WERI-Rb-1 (cell line): ENCODE measurements around the gene STAMBP.

Experiments
- DNase-seq: peaks from one replicate; pipeline ENCODE4 v3.0.0-alpha.2; 2020
- H3K27ac ChIP-seq: fragments of 250-450 bp; sonication (Bioruptor Pico); 2 replicates; pipeline ENCODE4 v1.5.1; 2020; ENCODE audit warnings: mild to moderate bottlenecking, moderate library complexity
- H3K27me3 ChIP-seq: fragments of 250-450 bp; sonication (Bioruptor Pico); 2 replicates; pipeline ENCODE4 v1.5.1; 2021; ENCODE audit warnings: mild to moderate bottlenecking, low read depth, moderate library complexity; ENCODE audit not compliant: insufficient read depth, severe bottlenecking
- H3K36me3 ChIP-seq: fragments of 250-450 bp; sonication (Bioruptor Pico); 2 replicates; pipeline ENCODE4 v1.5.1; 2020; ENCODE audit warnings: mild to moderate bottlenecking, moderate library complexity
- H3K4me3 ChIP-seq: 2 replicates; pipeline ENCODE4 v1.5.1; 2011; ENCODE audit warnings: low read depth, mild to moderate bottlenecking, control low read depth, low read length
- H3K9me3 ChIP-seq: fragments of 250-450 bp; sonication (Bioruptor Pico); 2 replicates; pipeline ENCODE4 v1.5.1; 2021; ENCODE audit warnings: mild to moderate bottlenecking, moderate library complexity; ENCODE audit not compliant: severe bottlenecking
- TF ChIP-seq, protein P1 (sequence below): IDR thresholded peaks from 2 replicates; pipeline ENCODE4 v1.5.1; 2011; ENCODE audit warnings: low read depth, mild to moderate bottlenecking, control low read depth, inconsistent platforms, low read length

STAMBP gene

DNA sequence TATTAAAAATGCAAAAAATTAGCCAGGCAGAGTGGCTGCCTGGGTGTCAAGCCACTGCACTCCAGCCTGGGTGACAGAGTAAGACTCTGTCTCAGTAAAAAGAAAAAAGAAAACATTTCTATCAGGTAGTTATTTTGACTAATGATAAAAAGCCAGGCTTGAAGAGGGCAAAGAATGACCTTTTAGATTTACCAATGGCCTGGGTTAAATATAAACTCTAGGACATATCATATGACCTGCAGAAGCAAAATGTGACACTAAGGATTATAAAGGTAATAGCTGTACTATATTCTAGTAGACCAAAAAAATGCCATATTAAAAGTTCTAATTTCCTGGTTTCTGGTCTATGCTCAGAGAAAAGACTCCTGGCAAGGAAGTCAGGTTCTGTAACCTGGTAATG is 16.1 kb upstream of the STAMBP start:
- no peak for DNase-seq
- H3K4me3 ChIP-seq = no peak overlapping the region
- no peaks in the 10 kb centered on the region for H3K36me3 ChIP-seq
- TF ChIP-seq, protein P1, sequence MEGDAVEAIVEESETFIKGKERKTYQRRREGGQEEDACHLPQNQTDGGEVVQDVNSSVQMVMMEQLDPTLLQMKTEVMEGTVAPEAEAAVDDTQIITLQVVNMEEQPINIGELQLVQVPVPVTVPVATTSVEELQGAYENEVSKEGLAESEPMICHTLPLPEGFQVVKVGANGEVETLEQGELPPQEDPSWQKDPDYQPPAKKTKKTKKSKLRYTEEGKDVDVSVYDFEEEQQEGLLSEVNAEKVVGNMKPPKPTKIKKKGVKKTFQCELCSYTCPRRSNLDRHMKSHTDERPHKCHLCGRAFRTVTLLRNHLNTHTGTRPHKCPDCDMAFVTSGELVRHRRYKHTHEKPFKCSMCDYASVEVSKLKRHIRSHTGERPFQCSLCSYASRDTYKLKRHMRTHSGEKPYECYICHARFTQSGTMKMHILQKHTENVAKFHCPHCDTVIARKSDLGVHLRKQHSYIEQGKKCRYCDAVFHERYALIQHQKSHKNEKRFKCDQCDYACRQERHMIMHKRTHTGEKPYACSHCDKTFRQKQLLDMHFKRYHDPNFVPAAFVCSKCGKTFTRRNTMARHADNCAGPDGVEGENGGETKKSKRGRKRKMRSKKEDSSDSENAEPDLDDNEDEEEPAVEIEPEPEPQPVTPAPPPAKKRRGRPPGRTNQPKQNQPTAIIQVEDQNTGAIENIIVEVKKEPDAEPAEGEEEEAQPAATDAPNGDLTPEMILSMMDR = no peak
- H3K27ac ChIP-seq = no peak overlapping the region
- H3K9me3 ChIP-seq = no peaks in the 10 kb centered on the region
- H3K27me3 ChIP-seq = no peaks in the 10 kb centered on the region

DNA sequence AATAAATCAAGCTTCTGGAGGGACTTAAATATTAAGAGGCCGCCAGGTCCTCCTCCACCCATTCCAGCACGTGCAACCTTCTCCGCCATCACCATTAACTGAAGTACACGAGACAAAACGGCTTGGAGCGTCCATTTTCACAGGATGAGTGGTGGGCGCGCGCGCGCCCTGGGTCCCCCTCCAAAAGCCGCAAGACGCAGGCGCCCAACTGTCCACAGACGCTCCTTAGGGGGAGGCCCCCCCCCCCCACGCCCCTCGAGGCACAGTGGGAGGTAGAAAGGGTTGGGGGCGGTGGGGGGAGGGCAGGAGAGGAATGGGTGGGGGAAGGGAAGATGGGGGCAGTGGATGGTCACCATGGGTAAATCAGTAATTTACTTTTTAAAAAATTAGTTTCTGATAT is 10.5 kb upstream of the STAMBP start:
- no peak overlapping the region for H3K4me3 ChIP-seq
- H3K36me3 ChIP-seq = no peaks in the 10 kb centered on the region
- H3K27ac ChIP-seq = no peak overlapping the region
- H3K27me3 ChIP-seq = no peaks in the 10 kb centered on the region
- TF ChIP-seq, protein P1 = no peak
- no peaks in the 10 kb centered on the region for H3K9me3 ChIP-seq
- no peak for DNase-seq

DNA sequence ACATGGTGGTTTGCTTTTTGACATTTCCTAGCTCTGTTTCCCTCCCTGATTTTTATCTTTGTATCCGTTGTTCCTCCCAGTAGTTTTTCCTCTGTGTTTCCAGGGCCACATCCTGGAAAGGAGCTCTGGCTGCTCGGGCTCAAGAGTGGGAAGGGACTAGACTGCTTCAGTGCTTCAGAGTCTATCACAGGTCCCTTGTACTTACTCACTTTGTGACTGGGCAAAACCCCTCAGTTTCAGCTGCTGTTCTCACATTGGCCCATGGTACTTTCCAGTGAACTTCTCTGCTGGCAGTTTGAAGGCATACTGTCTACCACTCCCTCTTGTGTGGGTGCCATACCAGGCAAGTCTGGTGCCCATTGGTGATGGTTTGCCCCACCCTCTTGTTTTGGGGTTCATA is 7.5 kb upstream of the STAMBP start:
- Histone ChIP-seq H3K36me3 (no peaks in the 10 kb centered on the region), H3K27ac (no peak overlapping the region), H3K9me3 (no peaks in the 10 kb centered on the region), H3K27me3 (no peaks in the 10 kb centered on the region), H3K4me3 (no peak overlapping the region)
- TF ChIP-seq, protein P1 = no peak
- DNase-seq = no peak

DNA sequence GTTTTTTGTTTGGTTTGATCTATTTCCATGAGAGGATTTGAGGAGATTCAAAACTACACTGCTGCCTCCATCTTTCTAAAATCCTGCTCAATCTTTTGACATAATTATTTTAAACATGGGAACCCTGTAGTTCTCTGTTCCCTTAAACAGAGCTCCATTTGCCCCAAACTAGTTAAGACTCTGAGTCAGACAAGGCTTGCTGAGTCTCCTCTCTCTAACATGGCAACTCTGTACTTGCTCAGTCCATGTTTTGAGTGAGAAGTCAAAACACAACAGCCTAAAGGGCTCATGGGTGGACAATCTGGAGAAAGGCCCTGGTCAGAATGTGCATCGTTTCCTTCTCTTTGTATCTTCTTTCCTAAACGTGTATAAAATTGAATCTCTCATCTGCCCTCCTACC is 7.1 kb upstream of the STAMBP start:
- no peak for DNase-seq
- TF ChIP-seq, protein P1 = no peak
- Histone ChIP-seq H3K27me3 (no peaks in the 10 kb centered on the region), H3K27ac (no peak overlapping the region), H3K4me3 (no peak overlapping the region), H3K9me3 (no peaks in the 10 kb centered on the region), H3K36me3 (no peaks in the 10 kb centered on the region)

DNA sequence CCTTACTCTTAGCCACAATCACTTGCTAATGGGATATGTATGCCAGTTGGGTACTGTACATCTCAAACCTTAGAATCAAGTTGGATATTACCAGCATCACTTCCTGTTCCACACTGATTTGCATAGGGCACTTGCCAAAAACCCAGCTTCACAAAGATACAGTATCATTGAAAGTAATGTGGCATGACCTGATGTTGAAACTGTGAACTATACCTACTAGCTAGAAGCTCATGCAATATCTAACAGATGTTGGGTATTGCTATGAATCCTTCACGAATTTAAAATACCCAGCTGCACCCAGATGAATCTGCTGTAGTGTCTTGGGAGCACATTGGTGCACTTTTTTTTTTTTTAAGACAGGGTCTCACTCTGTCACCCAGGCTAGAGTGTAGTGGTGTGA is 6.5 kb upstream of the STAMBP start:
- no peaks in the 10 kb centered on the region for H3K36me3 ChIP-seq
- no peaks in the 10 kb centered on the region for H3K27me3 ChIP-seq
- H3K27ac ChIP-seq = no peak overlapping the region
- no peak for DNase-seq
- no peaks in the 10 kb centered on the region for H3K9me3 ChIP-seq
- TF ChIP-seq, protein P1 = no peak
- H3K4me3 ChIP-seq = no peak overlapping the region

DNA sequence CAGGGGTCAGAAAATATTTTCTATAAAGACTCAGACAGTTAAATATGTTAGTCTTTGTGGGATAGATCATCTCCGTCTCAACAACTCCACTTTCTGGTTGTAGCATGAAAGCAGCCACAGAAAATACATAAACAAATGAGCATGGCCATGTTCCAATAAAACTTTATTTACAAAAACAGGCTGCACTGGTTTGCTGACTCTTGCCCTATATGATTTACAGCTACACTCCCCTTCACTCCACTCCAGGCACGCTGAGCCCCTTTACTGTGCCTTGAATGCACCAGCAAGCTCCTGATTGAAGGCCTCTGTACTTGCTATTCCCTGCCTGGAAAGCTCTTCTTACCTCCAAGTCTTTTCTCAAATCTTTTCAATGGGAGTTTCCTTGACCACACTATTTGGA is 5.8 kb upstream of the STAMBP start:
- H3K4me3 ChIP-seq = no peak overlapping the region
- no peak for DNase-seq
- no peaks in the 10 kb centered on the region for H3K36me3 ChIP-seq
- TF ChIP-seq, protein P1 = no peak
- no peak overlapping the region for H3K27ac ChIP-seq
- H3K9me3 ChIP-seq = no peaks in the 10 kb centered on the region
- H3K27me3 ChIP-seq = no peaks in the 10 kb centered on the region
